LNCaP clone FGC (cell line): ENCODE results near the gene PKD1L1.

Experiments
- DNase-seq: peaks from one replicate; pipeline ENCODE4 v3.0.0-alpha.2; 2011; ENCODE audit warnings: low read depth
- H3K4me3 ChIP-seq: 2 replicates; pipeline ENCODE4 v1.5.1; 2011; ENCODE audit warnings: mild to moderate bottlenecking, low read depth, low read length, control low read depth
- TF ChIP-seq, protein P1 (sequence below): IDR thresholded peaks from 2 replicates; pipeline ENCODE4 v1.5.1; 2012; ENCODE audit warnings: mild to moderate bottlenecking; ENCODE audit not compliant: control insufficient read depth, insufficient read depth; ENCODE audit errors: extremely low read depth

Gene PKD1L1

DNA sequence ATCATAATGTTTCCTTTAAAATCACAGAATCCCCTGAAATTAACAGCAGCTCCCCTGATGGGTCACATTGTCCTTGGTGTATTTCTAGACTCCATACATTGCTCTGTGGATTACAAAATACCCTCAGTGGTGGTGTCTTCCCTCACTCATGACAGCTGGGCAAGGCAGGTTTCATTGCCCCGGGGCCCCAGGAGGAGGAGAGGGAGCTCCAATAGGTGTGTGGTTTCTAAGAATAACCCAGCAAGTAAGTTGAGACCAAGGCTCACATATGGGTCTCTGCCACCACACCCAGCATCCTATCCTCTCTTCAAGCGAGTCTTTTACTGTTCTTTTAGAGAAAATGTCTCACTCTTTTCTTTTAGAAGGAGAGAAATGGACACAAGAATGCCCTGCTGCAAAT lies 63.6 kb downstream of the PKD1L1 start:
- H3K4me3 ChIP-seq: no peak overlapping the region
- TF ChIP-seq, protein P1, sequence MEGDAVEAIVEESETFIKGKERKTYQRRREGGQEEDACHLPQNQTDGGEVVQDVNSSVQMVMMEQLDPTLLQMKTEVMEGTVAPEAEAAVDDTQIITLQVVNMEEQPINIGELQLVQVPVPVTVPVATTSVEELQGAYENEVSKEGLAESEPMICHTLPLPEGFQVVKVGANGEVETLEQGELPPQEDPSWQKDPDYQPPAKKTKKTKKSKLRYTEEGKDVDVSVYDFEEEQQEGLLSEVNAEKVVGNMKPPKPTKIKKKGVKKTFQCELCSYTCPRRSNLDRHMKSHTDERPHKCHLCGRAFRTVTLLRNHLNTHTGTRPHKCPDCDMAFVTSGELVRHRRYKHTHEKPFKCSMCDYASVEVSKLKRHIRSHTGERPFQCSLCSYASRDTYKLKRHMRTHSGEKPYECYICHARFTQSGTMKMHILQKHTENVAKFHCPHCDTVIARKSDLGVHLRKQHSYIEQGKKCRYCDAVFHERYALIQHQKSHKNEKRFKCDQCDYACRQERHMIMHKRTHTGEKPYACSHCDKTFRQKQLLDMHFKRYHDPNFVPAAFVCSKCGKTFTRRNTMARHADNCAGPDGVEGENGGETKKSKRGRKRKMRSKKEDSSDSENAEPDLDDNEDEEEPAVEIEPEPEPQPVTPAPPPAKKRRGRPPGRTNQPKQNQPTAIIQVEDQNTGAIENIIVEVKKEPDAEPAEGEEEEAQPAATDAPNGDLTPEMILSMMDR: no peak
- DNase-seq: no peak

DNA sequence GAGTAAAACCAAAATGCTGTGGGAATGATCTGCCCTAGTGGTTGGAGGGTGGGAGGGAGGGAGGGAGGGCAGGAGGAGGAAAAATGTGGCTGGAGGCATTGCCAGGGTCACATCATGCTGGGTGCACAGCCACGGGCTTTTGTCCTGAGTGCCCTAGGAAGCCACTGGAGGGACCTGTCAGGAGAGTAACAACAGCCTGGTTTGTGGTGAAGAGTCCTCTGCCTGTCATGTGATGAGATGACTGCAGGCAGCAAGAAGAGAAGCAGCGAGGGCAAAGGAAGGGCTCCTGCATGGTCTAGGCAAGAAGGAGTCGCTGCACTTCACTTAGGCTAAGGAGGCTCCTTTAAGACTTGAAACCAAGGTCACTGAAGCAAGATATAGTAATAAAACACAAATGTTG lies 65.6 kb downstream of the PKD1L1 start:
- TF ChIP-seq, protein P1: no peak
- DNase-seq: no peak
- H3K4me3 ChIP-seq: no peak overlapping the region

DNA sequence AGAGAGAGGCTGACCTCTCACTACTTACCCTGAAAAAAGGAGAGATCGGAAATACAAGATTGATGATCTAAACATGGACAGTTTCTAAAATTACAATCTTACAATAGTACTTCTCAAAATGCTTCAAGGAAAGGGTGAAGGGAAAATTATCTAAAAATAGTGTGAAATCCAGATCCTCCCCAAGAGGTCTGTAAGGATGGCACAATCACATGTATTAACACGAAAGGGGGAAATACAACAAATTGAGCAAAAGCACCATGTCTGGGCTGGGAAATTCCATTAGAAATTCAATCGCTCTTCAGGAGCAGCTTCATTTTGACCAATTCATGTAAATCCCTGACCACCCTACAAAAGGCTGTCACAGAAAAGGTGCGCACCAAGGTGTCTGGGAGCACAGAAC lies 67.0 kb downstream of the PKD1L1 start:
- no peak overlapping the region for H3K4me3 ChIP-seq
- TF ChIP-seq, protein P1: no peak
- no peak for DNase-seq

DNA sequence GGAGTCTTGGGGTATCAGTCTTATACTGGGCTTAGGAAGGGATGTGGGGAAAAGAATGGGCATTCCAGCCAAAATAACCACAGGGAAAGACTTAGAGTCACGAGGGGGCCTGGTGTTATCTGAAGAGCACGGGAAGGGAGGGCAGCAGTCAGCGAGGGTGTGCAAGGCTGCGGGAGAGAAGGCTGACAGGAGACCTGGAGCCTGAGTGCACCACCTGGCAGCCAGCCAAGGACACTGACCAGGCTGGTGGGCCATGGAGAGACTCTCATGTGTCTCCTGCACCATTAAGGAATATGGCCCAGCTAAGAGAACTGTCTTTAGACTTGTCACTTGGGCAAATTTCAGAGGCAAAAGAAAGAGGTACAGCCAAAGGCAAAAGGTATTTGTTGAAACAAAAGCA lies 69.6 kb downstream of the PKD1L1 start:
- no peak for DNase-seq
- TF ChIP-seq, protein P1: no peak

DNA sequence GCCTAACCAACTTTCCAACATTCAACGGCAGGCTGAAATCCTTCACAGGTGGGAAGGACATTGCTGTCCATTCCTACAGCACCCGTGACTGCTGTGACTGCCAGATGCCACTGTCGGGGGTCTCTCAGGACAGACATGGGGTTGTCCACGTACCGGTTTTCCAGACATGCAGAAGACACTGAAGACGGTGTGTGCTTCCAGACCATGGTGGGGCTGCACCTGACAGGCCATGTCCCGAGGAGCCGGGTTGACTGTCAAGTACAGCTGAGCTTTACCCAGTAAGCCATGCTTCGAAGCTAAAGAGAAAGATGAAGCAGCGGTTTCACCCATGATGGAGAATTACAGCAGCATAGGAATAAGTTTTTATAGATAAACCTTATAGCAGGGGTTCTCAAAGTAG lies 70.9 kb downstream of the PKD1L1 start:
- no peak overlapping the region for H3K4me3 ChIP-seq
- no peak for DNase-seq
- TF ChIP-seq, protein P1: no peak

More for the DNA sequence above, 69.6 kb downstream of the PKD1L1 start:
- no peak overlapping the region for H3K4me3 ChIP-seq

DNA sequence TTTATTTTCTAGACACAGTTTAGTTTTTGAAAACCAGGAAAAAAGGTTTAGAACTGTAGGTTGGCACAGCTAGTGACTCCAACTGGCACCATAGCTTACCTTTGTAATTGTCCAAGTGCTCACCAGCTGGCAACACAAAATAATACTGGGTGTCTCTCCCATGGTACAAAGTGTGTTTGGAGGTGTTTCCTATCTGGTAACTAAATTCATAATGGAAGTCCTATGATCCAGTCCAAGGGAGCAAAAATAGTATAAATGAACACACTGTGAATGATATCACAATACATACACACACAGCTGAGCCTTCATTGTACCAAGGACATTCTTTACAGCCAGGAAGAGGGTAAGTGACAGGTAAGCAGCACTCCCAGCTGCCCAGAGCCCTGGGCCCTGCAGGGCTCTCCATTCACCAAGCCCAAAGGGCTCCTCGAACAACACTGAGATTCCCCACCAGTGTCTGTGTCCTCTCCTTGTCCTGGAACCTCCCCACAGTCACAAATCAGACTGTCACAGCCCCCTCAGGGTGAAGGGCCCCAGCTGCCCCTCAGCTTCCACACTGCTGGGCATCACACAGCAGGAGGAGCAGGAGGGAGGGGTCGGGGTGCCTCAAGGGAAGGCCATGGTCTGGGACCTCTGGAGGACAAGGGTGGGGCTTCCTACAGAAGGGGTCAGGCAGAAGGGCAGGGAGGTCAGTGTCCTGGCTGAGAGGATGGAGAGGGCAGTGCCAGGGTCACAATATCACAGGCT lies 72.1 kb downstream of the PKD1L1 start:
- no peak for DNase-seq
- TF ChIP-seq, protein P1: no peak
- H3K4me3 ChIP-seq: no peak overlapping the region

DNA sequence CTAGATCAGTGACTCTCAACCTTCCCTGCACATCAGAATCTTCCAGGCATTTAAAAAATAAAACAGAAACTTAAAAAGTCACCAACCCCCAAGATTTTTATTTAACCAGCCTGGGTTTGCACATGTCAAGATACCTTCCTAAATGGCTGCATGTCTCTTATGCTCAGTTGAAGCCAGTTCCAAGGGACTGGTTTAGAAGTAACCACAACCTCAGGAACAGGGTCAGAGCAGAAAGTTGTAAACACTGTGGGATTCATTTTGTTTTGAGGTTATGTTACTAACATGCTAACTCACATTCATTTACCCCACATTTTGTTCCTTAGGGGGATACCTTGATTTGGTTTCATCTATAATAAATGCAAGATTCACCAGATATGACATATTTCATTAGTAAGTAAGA lies 72.9 kb downstream of the PKD1L1 start:
- H3K4me3 ChIP-seq: no peak overlapping the region
- TF ChIP-seq, protein P1: no peak
- DNase-seq: no peak
